Colonic mucosa (tissue), 4 donors: Measurements from ENCODE around the gene YKT6. TPM values are rescaled to one million over a fixed set of nuclear protein-coding genes. Genes with fewer than 3 reads are reported as not detected.

Experiments used
- DNase-seq: peaks from one replicate; pipeline ENCODE4 v3.0.0-alpha.2; 2020
- H3K27ac ChIP-seq: fragments of 200-600 bp; one replicate; pipeline ENCODE4 v1.8.0; 2021
- H3K27me3 ChIP-seq: fragments of 200-600 bp; one replicate; pipeline ENCODE4 v1.8.0; 2021
- H3K36me3 ChIP-seq: fragments of 200-600 bp; one replicate; pipeline ENCODE4 v1.8.0; 2021
- H3K4me1 ChIP-seq: fragments of 200-600 bp; one replicate; pipeline ENCODE4 v1.8.0; 2021; ENCODE audit warnings: mild to moderate bottlenecking
- H3K4me3 ChIP-seq: fragments of 200-600 bp; one replicate; pipeline ENCODE4 v1.8.0; 2021
- H3K9ac ChIP-seq, 2 donors: one replicate each; pipeline ENCODE4 v1.7.0; 2013; ENCODE audit warnings: control low read depth in 2 of 2, low read depth in 2 of 2, low read length in 2 of 2
- H3K9me3 ChIP-seq: fragments of 200-600 bp; one replicate; pipeline ENCODE4 v1.8.0; 2021
- intact Hi-C: fragments of 100-400 bp; cut with DNase I; formaldehyde crosslinking; loops from one replicate; pipeline ENCODE4 v1.14.1; 2022
- total RNA-seq, 2 donors: library from RNA; stranded (reverse); fragmentation: NEBNext Ultra II Directional in 1 of 2; extraction: Animal tissue kit (Norgen Biotek cat#: 25700) in 1 of 2; gene quantifications; one replicate each; pipeline ENCODE4 v1.2.1, GENCODE V29; 2021
- TF ChIP-seq, protein P1 (sequence below): fragments of 200-600 bp; IDR thresholded peaks from one replicate; pipeline ENCODE4 v1.8.0; 2022; ENCODE audit warnings: antibody characterized with exemption, mild to moderate bottlenecking
- donor health status: healthy.
- donor health status: DM: no; HTN: no; CAD: no.
- donor health status: DM: no; HTN: no; CAD: no.

The YKT6 gene
- total RNA-seq, 2 donors from 2014 or later = 83.0 to 103 TPM

DNA sequence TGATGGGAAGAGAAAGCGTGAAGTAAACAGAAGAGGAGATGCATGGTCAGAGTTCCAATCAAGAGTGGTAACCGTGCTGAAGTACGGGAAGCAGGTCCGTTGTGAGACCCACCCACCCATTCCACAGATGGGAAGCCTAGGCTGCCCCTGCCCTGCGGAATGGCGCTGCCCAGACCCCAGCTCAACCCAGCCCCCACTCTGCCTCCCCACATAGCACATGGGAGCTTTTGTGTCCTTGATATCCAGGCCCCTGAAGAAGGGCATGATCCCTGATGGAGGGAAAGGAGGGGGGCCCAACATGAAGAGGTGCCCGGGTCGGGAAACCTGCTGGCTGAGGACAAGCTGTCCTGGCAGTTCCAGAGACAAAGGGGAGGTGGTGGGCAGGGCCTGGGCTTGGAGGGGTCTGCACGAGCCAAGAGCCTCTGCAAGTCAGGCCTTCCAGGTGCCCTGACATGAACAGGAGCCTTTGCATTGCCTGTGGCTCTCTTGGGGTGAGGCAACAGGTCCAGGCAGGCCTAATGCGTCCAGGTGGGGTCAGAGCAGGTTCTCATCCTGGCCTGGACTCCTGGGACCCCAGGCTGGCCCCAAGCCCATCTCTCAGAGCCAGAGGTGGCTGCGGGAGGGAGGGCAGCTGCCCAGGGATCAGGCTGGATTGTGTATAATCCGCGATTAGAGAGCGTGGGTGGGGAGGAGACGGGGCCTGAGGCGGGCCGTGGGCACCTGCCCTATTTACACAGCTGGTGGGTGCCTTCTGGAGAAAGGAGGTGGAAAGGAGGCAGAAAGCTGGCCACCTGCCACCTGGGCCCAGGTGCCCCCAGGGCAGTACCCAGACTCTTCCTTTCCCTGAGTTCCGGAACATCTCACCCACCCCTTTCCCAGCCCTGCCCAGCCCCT lies 23.5 kb downstream of the YKT6 start:
- TF ChIP-seq, protein P1, sequence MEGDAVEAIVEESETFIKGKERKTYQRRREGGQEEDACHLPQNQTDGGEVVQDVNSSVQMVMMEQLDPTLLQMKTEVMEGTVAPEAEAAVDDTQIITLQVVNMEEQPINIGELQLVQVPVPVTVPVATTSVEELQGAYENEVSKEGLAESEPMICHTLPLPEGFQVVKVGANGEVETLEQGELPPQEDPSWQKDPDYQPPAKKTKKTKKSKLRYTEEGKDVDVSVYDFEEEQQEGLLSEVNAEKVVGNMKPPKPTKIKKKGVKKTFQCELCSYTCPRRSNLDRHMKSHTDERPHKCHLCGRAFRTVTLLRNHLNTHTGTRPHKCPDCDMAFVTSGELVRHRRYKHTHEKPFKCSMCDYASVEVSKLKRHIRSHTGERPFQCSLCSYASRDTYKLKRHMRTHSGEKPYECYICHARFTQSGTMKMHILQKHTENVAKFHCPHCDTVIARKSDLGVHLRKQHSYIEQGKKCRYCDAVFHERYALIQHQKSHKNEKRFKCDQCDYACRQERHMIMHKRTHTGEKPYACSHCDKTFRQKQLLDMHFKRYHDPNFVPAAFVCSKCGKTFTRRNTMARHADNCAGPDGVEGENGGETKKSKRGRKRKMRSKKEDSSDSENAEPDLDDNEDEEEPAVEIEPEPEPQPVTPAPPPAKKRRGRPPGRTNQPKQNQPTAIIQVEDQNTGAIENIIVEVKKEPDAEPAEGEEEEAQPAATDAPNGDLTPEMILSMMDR = no peak
- no peak overlapping the region for H3K9ac ChIP-seq
- no peaks in the 10 kb centered on the region for H3K36me3 ChIP-seq
- no peak overlapping the region for H3K27ac ChIP-seq
- no peaks in the 10 kb centered on the region for H3K27me3 ChIP-seq
- no peaks in the 10 kb centered on the region for H3K4me1 ChIP-seq
- no peak for DNase-seq
- no peaks in the 10 kb centered on the region for H3K9me3 ChIP-seq
- H3K4me3 ChIP-seq = no peak overlapping the region
- intact Hi-C loops = no loop called here

DNA sequence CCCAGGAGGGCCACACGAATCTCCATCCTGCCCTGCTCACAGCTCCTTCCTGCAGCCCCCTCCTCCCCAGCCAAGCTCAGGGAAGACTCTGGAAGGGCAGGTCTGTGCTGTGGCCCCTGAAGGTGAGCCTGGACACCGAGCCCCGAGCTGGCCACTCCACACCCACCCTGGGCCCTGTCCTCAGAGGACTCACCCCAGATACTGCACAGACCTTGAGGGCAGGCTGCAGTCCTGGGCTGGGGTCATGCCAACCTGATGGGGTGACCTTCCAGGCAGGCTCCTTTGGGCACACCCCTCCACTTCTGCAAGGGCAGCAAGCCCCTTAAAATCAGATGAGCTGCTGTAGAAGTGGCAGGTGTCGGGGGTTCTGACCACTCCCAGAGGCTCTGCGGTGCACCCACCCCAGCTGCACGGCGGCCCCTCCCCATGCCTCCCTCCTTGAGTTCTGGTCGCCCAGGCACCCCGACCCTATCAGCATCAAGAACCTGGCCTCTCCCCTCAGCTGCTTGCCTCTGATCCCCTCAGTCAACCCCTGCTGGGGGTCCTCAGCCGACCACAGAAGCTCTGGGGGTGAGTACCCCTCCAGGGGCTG lies 24.3 kb downstream of the YKT6 start:
- Histone ChIP-seq H3K27ac (no peak overlapping the region), H3K27me3 (no peaks in the 10 kb centered on the region), H3K9ac (no peak overlapping the region), H3K4me3 (no peak overlapping the region), H3K9me3 (no peaks in the 10 kb centered on the region), H3K4me1 (no peaks in the 10 kb centered on the region), H3K36me3 (no peaks in the 10 kb centered on the region)
- DNase-seq = no peak
- intact Hi-C loops = no loop called here
- TF ChIP-seq, protein P1 = no peak

DNA sequence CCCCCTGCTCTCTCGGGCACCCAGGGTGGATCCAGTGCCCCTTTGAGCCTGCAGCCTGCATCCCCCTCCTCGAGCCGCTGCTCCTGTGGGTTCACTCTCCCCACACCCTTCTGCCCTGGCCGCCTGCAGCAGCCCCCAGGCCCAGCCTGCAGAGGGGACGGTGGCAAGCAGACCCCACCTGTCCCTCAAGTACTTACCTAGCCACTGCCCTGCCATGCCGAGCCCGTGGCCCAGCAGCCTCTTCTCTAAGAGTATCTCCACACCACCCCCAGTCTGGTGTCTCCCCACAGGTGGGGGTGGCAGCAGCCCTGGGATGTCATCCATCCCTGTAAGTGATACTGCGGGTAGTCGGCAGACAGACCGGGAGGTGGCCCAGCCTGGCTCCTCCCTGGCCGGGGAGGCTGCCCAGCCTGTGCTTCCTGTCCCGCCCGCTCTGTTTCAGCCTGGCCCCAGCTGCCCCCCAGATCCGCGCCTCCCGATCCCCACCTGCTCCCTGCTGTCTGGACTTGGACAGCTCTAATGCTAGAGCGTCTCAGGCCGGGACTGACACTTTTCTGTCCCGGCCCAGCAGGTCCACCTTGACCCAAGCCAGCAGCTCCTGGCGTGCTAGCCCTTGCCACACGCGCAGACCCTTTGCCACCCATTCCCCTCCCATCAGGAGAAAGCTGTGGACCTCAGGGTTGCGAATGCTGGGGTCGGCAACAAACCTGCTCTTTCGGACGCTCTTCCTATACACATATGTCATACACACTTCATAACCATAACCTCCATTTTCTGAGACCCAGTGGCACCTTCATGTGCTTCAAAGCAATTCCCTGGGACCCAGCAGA lies 25.0 kb downstream of the YKT6 start:
- TF ChIP-seq, protein P1 = no peak
- no peaks in the 10 kb centered on the region for H3K36me3 ChIP-seq
- no peak for DNase-seq
- H3K9me3 ChIP-seq = no peaks in the 10 kb centered on the region
- H3K4me1 ChIP-seq = no peaks in the 10 kb centered on the region
- H3K27ac ChIP-seq = no peak overlapping the region
- H3K4me3 ChIP-seq = no peak overlapping the region
- no peak overlapping the region for H3K9ac ChIP-seq
- no peaks in the 10 kb centered on the region for H3K27me3 ChIP-seq
- intact Hi-C loops = no loop called here

DNA sequence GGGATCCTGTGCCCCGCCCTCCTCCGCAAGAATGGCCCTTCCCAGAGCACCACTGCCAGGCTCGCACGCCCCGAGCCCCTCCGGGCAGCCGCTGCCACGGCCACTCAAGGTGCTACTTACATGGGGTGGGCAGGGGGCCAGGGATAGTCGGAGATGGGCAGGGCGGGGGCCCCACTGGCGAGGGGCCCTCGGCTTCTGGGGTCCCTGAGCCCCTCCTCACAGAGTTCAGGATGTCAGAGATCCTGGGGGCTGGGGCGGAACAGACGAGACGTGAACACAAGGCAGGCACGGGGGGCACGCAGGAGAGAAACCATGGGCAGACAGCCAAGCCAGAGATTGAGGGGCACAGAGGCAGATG lies 25.6 kb downstream of the YKT6 start:
- Histone ChIP-seq H3K36me3 (no peaks in the 10 kb centered on the region), H3K27me3 (no peaks in the 10 kb centered on the region), H3K4me1 (no peaks in the 10 kb centered on the region), H3K4me3 (no peak overlapping the region), H3K9ac (no peak overlapping the region), H3K9me3 (no peaks in the 10 kb centered on the region), H3K27ac (no peak overlapping the region)
- TF ChIP-seq, protein P1 = no peak
- DNase-seq = no peak
- intact Hi-C loops = no loop called here

DNA sequence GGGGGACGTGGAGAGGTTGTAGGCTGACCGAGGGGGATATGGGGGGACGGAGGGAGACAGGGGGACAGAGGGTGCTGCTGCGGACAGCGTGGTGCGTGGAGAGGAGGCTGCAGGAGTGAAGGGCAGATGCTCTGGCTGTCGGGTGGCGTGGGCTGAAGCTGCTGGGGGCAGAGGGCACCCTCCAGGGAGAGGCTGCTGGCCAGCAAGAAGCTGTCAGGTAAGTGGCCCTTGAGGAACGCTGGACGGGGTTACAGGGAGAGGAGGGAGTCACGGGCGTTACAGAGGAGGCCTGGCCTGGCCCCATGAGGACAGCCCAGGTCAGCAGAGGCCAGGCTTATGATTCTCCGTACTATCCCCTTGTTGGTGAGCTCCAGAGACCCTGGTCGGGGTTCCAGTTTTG lies 27.1 kb downstream of the YKT6 start:
- intact Hi-C loops = no loop called here
- Histone ChIP-seq H3K4me1 (no peaks in the 10 kb centered on the region), H3K27ac (no peak overlapping the region), H3K4me3 (no peak overlapping the region), H3K36me3 (no peaks in the 10 kb centered on the region), H3K9me3 (no peaks in the 10 kb centered on the region), H3K27me3 (no peaks in the 10 kb centered on the region), H3K9ac (no peak overlapping the region)
- TF ChIP-seq, protein P1 = no peak
- no peak for DNase-seq
